Measurements from ENCODE around the gene WNT4.

The WNT4 gene

GRCh38 chr1:22159891-22160290 lies 17.0 kb upstream of the WNT4 start:
- Histone ChIP-seq H3K79me2 (no peaks in the 10 kb centered on the region), H3K4me2 (ENCODE audit: low read length) (no peak overlapping the region), H3K9ac (no peak overlapping the region), H3K36me3 (ENCODE audit: control insufficient read depth, insufficient read depth, low read length) (no peaks in the 10 kb centered on the region), H3K9me3 (ENCODE audit: control insufficient read depth, low read length) (no peaks in the 10 kb centered on the region), H3K4me1 (no peaks in the 10 kb centered on the region), H3K27ac (no peak overlapping the region), H3K27me3 (ENCODE audit: control insufficient read depth, insufficient read depth, low read length) (no peaks in the 10 kb centered on the region), H2AFZ (no peak overlapping the region), H3K4me3 (ENCODE audit: low read depth, low read length) (no peak overlapping the region)
- TF ChIP-seq CTCF (IDR thresholded peaks at IDR 0.05), result no peak

GRCh38 chr1:22158654-22159053 lies 15.8 kb upstream of the WNT4 start:
- Histone ChIP-seq H3K27ac (no peak overlapping the region), H3K4me1 (no peaks in the 10 kb centered on the region), H3K4me3 (ENCODE audit: low read depth, low read length) (no peak overlapping the region), H3K27me3 (ENCODE audit: control insufficient read depth, insufficient read depth, low read length) (no peaks in the 10 kb centered on the region), H3K9me3 (ENCODE audit: control insufficient read depth, low read length) (no peaks in the 10 kb centered on the region), H3K9ac (no peak overlapping the region), H3K36me3 (ENCODE audit: control insufficient read depth, insufficient read depth, low read length) (no peaks in the 10 kb centered on the region), H2AFZ (no peak overlapping the region), H3K79me2 (no peaks in the 10 kb centered on the region), H3K4me2 (ENCODE audit: low read length) (no peak overlapping the region)
- TF ChIP-seq CTCF (IDR thresholded peaks at IDR 0.05), result no peak

GRCh38 chr1:22157359-22157966 lies 14.6 kb upstream of the WNT4 start:
- H2AFZ ChIP-seq, result no peak overlapping the region
- H3K4me3 ChIP-seq (ENCODE audit: low read depth, low read length), result no peak overlapping the region
- no peaks in the 10 kb centered on the region for H3K27me3 ChIP-seq (ENCODE audit: control insufficient read depth, insufficient read depth, low read length)
- no peaks in the 10 kb centered on the region for H3K36me3 ChIP-seq (ENCODE audit: control insufficient read depth, insufficient read depth, low read length)
- no peak for TF ChIP-seq CTCF (IDR thresholded peaks at IDR 0.05)
- no peaks in the 10 kb centered on the region for H3K9me3 ChIP-seq (ENCODE audit: control insufficient read depth, low read length)
- H3K4me1 ChIP-seq, result no peaks in the 10 kb centered on the region
- H3K79me2 ChIP-seq, result no peaks in the 10 kb centered on the region
- no peak overlapping the region for H3K9ac ChIP-seq
- H3K27ac ChIP-seq, result no peak overlapping the region
- H3K4me2 ChIP-seq (ENCODE audit: low read length), result no peak overlapping the region

- Histone ChIP-seq H3K9me3 (ENCODE audit: control insufficient read depth, low read length) (no peaks in the 10 kb centered on the region), H3K9ac (no peak overlapping the region), H3K4me2 (ENCODE audit: low read length) (no peak overlapping the region), H3K27me3 (ENCODE audit: control insufficient read depth, insufficient read depth, low read length) (no peaks in the 10 kb centered on the region), H3K36me3 (ENCODE audit: control insufficient read depth, insufficient read depth, low read length) (no peaks in the 10 kb centered on the region), H3K79me2 (no peaks in the 10 kb centered on the region), H3K4me1 (no peaks in the 10 kb centered on the region), H2AFZ (no peak overlapping the region), H3K4me3 (ENCODE audit: low read depth, low read length) (no peak overlapping the region), H3K27ac (no peak overlapping the region)
- no peak for TF ChIP-seq CTCF (IDR thresholded peaks at IDR 0.05)
Observed at GRCh38 chr1:22155517-22155916, 12.6 kb upstream of the WNT4 start.

GRCh38 chr1:22154626-22155025 lies 11.7 kb upstream of the WNT4 start:
- Histone ChIP-seq H3K27me3 (ENCODE audit: control insufficient read depth, insufficient read depth, low read length) (no peaks in the 10 kb centered on the region), H3K4me2 (ENCODE audit: low read length) (no peak overlapping the region)

More at GRCh38 chr1:22154626-22155025, 11.7 kb upstream of the WNT4 start:
- Histone ChIP-seq H3K27ac (no peak overlapping the region), H3K9ac (no peak overlapping the region), H2AFZ (no peak overlapping the region), H3K4me1 (no peaks in the 10 kb centered on the region), H3K79me2 (no peaks in the 10 kb centered on the region), H3K4me3 (ENCODE audit: low read depth, low read length) (no peak overlapping the region), H3K36me3 (ENCODE audit: control insufficient read depth, insufficient read depth, low read length) (no peaks in the 10 kb centered on the region), H3K9me3 (ENCODE audit: control insufficient read depth, low read length) (no peaks in the 10 kb centered on the region)
- no peak for TF ChIP-seq CTCF (IDR thresholded peaks at IDR 0.05)

Measured in parathyroid adenoma (tissue), 2 donors.